ENCODE data around the gene RPL15.

RPL15 gene

GRCh38 chr3:23964537-23965235 lies 47.8 kb downstream of the RPL15 start:
- no peak for DNase-seq

GRCh38 chr3:23966328-23966727 lies 49.4 kb downstream of the RPL15 start:
- no peak for DNase-seq

GRCh38 chr3:23968463-23969184 lies 51.7 kb downstream of the RPL15 start:
- no peak for DNase-seq

- DNase-seq, result no peak
These were observed 52.5 kb downstream of the RPL15 start for GRCh38 chr3:23969393-23969792.

Measured in stimulated activated CD4-positive, alpha-beta T cell treated with anti-CD3 and anti-CD28 coated beads, Interleukin-4, amount 100 ng/mL, for 1 hour (primary cell).